A549 (cell line): Measurements from ENCODE around the gene PTGFR. TPM values are rescaled to one million over a fixed set of nuclear protein-coding genes. Genes with fewer than 3 reads are reported as not detected.

Experiments
- ATAC-seq, 2 experiments: fragments of 200-7000 bp in 1 of 2; fragments of >200 bp in 1 of 2; cut with Nextera tagmentation in 1 of 2; cut with Tn5 transposase in 1 of 2; 3 replicates each; pipeline versions ENCODE4 v1.8.0 to v1.9.1; 2018 to 2020; ENCODE audit warnings: mild to moderate bottlenecking in 1 of 2, moderate library complexity in 1 of 2
- CTCF ChIA-PET: fragments of 300-600 bp; sonication (Branson Sonifier 250); formaldehyde crosslinking; extraction: SDS; loops from one replicate; lab custom pipeline; 2021; ENCODE audit warnings: antibody characterized with exemption, inconsistent platforms; lab: Yijun Ruan, JAX
- POLR2A ChIA-PET: fragments of 350-600 bp; formaldehyde crosslinking; extraction: SDS; loops from one replicate; lab custom pipeline; 2021; ENCODE audit warnings: antibody characterized with exemption, inconsistent platforms; lab: Yijun Ruan, JAX
- DNase-seq, 2 experiments: peaks; one replicate each; pipeline versions ENCODE4 v3.0.0 to v3.0.0-alpha.2; 2011 to 2016; ENCODE audit warnings: low read depth in 1 of 2, low spot score in 1 of 2
- FAIRE-seq: peaks from 2 replicates; lab custom pipeline; 2011; peaks lifted over from hg19 to GRCh38; lab: Jason Lieb, UNC
- H3K27ac ChIP-seq, 2 experiments: fragments of >200 bp; sonication (Bioruptor Twin); formaldehyde crosslinking; 3 replicates each; pipeline ENCODE4 v1.5.1; 2016 to 2017
- H3K4me1 ChIP-seq: fragments of >200 bp; sonication (Bioruptor Twin); formaldehyde crosslinking; 3 replicates; pipeline ENCODE4 v1.6.1; 2016
- H3K4me2 ChIP-seq: fragments of >200 bp; sonication (Bioruptor Twin); formaldehyde crosslinking; 3 replicates; pipeline ENCODE4 v1.6.1; 2016
- H3K4me3 ChIP-seq: fragments of >200 bp; sonication (Bioruptor Twin); formaldehyde crosslinking; 3 replicates; pipeline ENCODE4 v1.5.1; 2016
- H3K9me3 ChIP-seq: fragments of >200 bp; sonication (Bioruptor Twin); formaldehyde crosslinking; 3 replicates; pipeline ENCODE4 v1.6.1; 2016
- CBX2 ChIP-seq: fragments of 200-600 bp; sonication (generic); IDR thresholded peaks from 2 replicates; pipeline ENCODE4 v1.6.1; 2016; ENCODE audit warnings: low read depth, mild to moderate bottlenecking, borderline replicate concordance
- CEBPB ChIP-seq, 2 experiments: fragments of >200 bp in 1 of 2; sonication (Bioruptor Twin) in 1 of 2; formaldehyde crosslinking in 1 of 2; IDR thresholded peaks; 2 replicates each; pipeline ENCODE4 v1.6.1; 2012 to 2016
- HEYL ChIP-seq: fragments of 250-450 bp; sonication (Bioruptor Pico); IDR thresholded peaks from 2 replicates; pipeline ENCODE4 v1.8.0; 2021; ENCODE audit warnings: mild to moderate bottlenecking, moderate library complexity
- HOXB13 ChIP-seq: fragments of 250-450 bp; sonication (Bioruptor Pico); IDR thresholded peaks from 2 replicates; pipeline ENCODE4 v1.5.0; 2020; ENCODE audit warnings: low read depth, mild to moderate bottlenecking, moderate library complexity
- HOXB5 ChIP-seq: fragments of 250-450 bp; sonication (Bioruptor Pico); IDR thresholded peaks from 2 replicates; pipeline ENCODE4 v1.5.0; 2020; ENCODE audit warnings: mild to moderate bottlenecking, moderate library complexity
- NPAS2 ChIP-seq: fragments of 250-450 bp; sonication (Bioruptor Pico); IDR thresholded peaks from 2 replicates; pipeline ENCODE4 v1.8.0; 2022; ENCODE audit warnings: mild to moderate bottlenecking, moderate library complexity, borderline replicate concordance
- RCOR1 ChIP-seq: fragments of 150-350 bp; IDR thresholded peaks from 2 replicates; pipeline ENCODE4 v1.6.1; 2014; ENCODE audit warnings: antibody characterized with exemption, low read length, low read depth
- RFX5 ChIP-seq: fragments of 450-650 bp; IDR thresholded peaks from 2 replicates; pipeline ENCODE4 v1.7.1; 2014; ENCODE audit warnings: antibody characterized with exemption, mild to moderate bottlenecking, moderate library complexity
- RNF2 ChIP-seq: fragments of 200-600 bp; sonication (generic); IDR thresholded peaks from 2 replicates; pipeline ENCODE4 v1.6.1; 2016; ENCODE audit warnings: low read depth, mild to moderate bottlenecking, antibody characterized with exemption, moderate library complexity, borderline replicate concordance
- SREBF2 ChIP-seq: fragments of 450-650 bp; IDR thresholded peaks from 2 replicates; pipeline ENCODE4 v1.6.1; 2014; ENCODE audit warnings: mild to moderate bottlenecking, moderate library complexity
- ZFP36 ChIP-seq: fragments of 450-650 bp; IDR thresholded peaks from 2 replicates; pipeline ENCODE4 v1.6.1; 2014; ENCODE audit warnings: borderline replicate concordance; ENCODE audit not compliant: partially characterized antibody
- WGBS: methylation state at CpG from one replicate; pipeline ENCODE4 v1.1.6; 2017; ENCODE audit errors: missing lambda C conversion rate; 5-methylcytosine and 5-hydroxymethylcytosine counted together
- polyA plus RNA-seq, 4 experiments: library from polyadenylated mRNA; depleted of rRNA in 3 of 4; stranded (reverse); fragments of >200 nt; fragmentation: RNase III in 1 of 4; extraction: RNeasy Plus Mini Kit Qiagen cat#74134 plus additional on column Dnase treatment in 1 of 4; gene quantifications; 2 replicates in 3 of 4; 3 replicates in 1 of 4; pipeline ENCODE4 v1.2.3, GENCODE V29; 2011 to 2017
- TF ChIP-seq, protein P1 (sequence below): IDR thresholded peaks from 2 replicates; pipeline ENCODE4 v1.6.1; 2012; ENCODE audit warnings: low read depth, borderline replicate concordance
- TF ChIP-seq, protein P2 (sequence below): IDR thresholded peaks from 2 replicates; pipeline ENCODE4 v1.6.1; 2012
- TF ChIP-seq, protein P3 (sequence below): fragments of >200 bp; sonication (Bioruptor Twin); formaldehyde crosslinking; IDR thresholded peaks from 3 replicates; pipeline ENCODE4 v1.5.1; 2016
- TF ChIP-seq, protein P4 (sequence below): fragments of 150-350 bp; IDR thresholded peaks from 2 replicates; pipeline ENCODE4 v1.6.1; 2014; ENCODE audit warnings: low read depth, mild to moderate bottlenecking, low read length

The PTGFR gene
- polyA plus RNA-seq, 2 of the 4 experiments (the other 2 are of a cell fraction): not detected

DNA sequence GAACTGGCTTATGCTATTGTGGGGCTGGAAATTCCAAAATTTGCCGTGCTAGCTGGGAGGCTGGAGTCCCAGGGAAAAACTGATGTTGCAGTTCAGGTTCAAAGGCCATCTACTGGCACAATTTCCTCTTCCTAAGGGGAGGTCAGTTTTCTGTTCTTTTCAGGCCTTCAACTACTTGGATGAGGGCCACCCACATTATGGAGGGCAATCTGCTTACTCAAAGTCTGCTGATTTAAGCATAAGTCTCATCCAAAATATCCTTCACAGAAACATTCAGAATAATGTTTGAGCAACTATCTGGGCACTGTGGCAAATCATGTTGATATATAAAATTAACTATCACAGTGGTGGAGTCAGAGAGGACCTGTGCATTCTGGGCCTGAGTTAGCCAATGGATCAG lies 21.2 kb upstream of the PTGFR start:
- no peak for FAIRE-seq
- Histone ChIP-seq H3K27ac (no peak overlapping the region), H3K4me2 (no peak overlapping the region), H3K9me3 (no peaks in the 10 kb centered on the region), H3K4me3 (no peak overlapping the region), H3K4me1 (no peaks in the 10 kb centered on the region)
- CTCF ChIA-PET: no interaction called here
- no peak for DNase-seq
- 0% methylated on average over 1 of the region's 1 CpG for WGBS
- ATAC-seq: no peak
- TF ChIP-seq ZFP36 (no peak), NPAS2 (CRISPR knock-in tag) (no peak), HOXB13 (CRISPR knock-in tag) (no peak), SREBF2 (no peak), CEBPB (IDR thresholded peaks at IDR 0.05) (no peak), CBX2 (no peak)
- TF ChIP-seq, protein P1, sequence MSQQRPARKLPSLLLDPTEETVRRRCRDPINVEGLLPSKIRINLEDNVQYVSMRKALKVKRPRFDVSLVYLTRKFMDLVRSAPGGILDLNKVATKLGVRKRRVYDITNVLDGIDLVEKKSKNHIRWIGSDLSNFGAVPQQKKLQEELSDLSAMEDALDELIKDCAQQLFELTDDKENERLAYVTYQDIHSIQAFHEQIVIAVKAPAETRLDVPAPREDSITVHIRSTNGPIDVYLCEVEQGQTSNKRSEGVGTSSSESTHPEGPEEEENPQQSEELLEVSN: no peak
- POLR2A ChIA-PET: no interaction called here

DNA sequence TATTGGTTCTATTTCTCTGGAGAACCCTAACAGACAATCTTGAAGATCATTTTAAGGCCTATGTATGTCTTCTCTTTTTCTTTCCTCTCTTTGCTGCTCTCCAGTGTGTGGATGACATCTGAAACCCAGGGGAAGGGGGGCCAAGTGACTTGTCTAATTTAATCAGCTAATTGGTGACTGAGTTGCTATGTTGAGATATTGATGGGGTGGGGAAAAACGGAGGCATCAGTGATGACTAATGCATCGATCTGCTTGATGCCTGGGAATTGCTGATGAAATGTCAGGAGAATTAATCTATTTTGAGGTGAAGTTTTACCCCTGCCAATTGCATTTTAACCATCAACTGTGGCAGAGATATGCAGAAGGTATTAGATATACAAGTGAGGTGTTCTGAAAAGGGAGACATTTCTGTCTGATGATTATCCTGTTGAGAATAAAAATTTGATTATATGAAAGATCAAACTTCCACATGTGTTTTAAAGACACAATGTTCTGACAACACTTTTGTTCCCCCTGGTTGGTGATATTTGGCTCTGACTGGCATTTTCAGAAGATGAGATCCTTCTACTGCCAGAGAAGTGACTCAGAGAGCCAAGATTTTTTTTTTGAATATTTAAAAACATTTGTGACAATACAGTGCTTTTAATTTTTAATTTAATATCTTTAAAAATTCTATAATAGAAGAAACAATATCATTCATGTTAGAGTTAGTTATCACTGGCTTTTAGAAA lies 18.7 kb upstream of the PTGFR start:
- no peak for ATAC-seq
- TF ChIP-seq HOXB5 (CRISPR knock-in tag) (no peak), RFX5 (no peak), HEYL (no peak), RCOR1 (no peak)
- TF ChIP-seq, protein P2, sequence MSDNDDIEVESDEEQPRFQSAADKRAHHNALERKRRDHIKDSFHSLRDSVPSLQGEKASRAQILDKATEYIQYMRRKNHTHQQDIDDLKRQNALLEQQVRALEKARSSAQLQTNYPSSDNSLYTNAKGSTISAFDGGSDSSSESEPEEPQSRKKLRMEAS: no peak
- TF ChIP-seq, protein P3, sequence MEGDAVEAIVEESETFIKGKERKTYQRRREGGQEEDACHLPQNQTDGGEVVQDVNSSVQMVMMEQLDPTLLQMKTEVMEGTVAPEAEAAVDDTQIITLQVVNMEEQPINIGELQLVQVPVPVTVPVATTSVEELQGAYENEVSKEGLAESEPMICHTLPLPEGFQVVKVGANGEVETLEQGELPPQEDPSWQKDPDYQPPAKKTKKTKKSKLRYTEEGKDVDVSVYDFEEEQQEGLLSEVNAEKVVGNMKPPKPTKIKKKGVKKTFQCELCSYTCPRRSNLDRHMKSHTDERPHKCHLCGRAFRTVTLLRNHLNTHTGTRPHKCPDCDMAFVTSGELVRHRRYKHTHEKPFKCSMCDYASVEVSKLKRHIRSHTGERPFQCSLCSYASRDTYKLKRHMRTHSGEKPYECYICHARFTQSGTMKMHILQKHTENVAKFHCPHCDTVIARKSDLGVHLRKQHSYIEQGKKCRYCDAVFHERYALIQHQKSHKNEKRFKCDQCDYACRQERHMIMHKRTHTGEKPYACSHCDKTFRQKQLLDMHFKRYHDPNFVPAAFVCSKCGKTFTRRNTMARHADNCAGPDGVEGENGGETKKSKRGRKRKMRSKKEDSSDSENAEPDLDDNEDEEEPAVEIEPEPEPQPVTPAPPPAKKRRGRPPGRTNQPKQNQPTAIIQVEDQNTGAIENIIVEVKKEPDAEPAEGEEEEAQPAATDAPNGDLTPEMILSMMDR: no peak
- TF ChIP-seq, protein P4, sequence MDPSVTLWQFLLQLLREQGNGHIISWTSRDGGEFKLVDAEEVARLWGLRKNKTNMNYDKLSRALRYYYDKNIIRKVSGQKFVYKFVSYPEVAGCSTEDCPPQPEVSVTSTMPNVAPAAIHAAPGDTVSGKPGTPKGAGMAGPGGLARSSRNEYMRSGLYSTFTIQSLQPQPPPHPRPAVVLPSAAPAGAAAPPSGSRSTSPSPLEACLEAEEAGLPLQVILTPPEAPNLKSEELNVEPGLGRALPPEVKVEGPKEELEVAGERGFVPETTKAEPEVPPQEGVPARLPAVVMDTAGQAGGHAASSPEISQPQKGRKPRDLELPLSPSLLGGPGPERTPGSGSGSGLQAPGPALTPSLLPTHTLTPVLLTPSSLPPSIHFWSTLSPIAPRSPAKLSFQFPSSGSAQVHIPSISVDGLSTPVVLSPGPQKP: no peak
- CTCF ChIA-PET: no interaction called here
- no peak for FAIRE-seq
- no peak for DNase-seq
- 3% methylated on average over 2 of the region's 2 CpGs for WGBS
- no peaks in the 10 kb centered on the region for H3K4me1 ChIP-seq
- H3K27ac ChIP-seq: no peak overlapping the region
- no peak overlapping the region for H3K4me2 ChIP-seq
- POLR2A ChIA-PET: no interaction called here
- H3K9me3 ChIP-seq: no peaks in the 10 kb centered on the region
- H3K4me3 ChIP-seq: no peak overlapping the region

DNA sequence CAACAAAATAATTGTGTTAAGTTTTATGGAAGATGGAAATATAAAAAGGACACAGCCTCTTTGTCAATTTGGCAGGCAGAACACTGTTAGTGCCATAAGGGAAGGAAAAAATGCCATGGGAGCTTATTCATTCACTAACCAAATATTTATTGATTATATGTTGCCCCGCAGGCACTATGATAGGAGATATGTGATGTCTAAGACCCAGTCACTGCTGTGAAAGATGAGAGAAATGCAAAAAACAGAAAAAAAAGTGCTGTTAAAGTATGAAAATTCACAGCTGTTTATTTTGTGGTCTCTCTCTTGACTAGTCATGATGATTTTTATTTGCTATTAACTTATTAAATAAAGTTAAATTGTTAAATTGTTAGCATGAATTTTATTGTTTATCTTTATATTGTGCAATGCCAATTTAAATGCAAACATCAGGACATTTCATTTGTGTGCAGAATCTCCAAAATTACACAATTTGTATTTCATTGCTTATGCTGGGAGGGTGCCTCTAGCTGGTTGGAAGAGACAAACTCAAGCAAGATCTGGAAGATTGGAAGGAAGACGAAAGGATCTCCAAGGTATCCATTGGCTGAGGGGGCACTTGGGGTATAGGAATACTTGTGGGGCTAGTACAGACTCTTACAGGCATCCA lies 17.8 kb upstream of the PTGFR start:
- no peak overlapping the region for H3K4me2 ChIP-seq
- WGBS: 7% methylated on average over 2 of the region's 2 CpGs
- DNase-seq: no peak
- H3K27ac ChIP-seq: no peak overlapping the region
- no peaks in the 10 kb centered on the region for H3K9me3 ChIP-seq
- CTCF ChIA-PET: no interaction called here
- no peak for TF ChIP-seq RNF2
- no peak for FAIRE-seq
- POLR2A ChIA-PET: no interaction called here
- H3K4me1 ChIP-seq: no peaks in the 10 kb centered on the region
- ATAC-seq: no peak
- H3K4me3 ChIP-seq: no peak overlapping the region
